GM19452 (cell line): ENCODE data around the gene WDR45.

ENCODE experiments used
- ATAC-seq: cut with Tn5 transposase; IDR thresholded peaks from one replicate; pipeline ENCODE4 v1.9.1; 2021; ENCODE audit not compliant: unreplicated experiment

Gene WDR45

GRCh38 chrX:49075347-49075746, 4.3 kb downstream of the WDR45 start:
- ATAC-seq: no peak

DNA sequence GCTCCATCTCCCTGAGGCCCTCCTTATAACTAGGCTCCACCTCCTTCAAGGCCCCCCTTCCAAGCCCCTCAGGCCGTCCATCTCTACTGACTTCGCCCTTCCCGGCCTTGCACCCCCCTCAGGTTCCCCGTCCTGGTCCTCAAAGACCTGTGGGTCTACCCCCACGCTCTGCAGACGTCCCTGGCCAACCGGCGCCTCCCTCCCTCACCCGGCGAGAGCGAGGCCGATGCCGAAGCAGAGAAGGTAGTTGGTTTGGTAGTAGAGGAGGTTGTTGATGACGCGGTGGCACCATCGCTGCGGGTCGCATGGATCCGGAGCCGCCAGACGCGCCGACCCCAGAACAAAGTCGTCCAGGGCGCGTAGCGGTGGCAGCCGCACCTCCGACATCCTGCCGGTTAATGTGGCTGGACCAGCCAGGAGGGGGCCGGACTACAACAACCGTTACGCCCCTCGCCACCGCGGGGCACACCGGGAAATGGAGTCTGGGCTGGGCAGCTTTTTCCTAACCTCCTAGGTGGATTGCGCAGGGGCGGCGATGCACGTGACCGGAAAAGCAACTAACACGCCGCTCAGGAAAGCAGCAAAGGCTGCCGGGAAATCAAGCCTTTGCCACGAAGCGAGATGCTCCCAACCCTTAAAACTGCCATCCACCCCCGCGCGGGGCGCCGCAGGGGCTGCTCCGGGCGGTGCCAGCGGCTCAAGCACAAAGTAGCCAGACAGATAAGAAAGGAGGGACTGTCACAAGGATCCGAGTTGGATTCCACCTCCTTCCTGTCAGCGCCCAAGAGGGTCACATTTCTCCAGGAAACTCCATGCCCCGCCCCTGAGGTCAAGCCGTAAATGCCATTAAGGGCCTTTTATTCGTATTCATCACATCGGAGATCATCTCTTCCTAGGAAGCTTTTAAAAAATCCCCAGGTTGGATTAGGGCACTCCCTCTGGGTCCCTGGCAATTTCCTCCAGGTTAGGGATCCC, 5.8 kb downstream of the WDR45 start, which contains the start of gene PRAF2:
Gene PRAF2, minus strand, starts transcription at position 402 of the 975 bp plus-strand sequence. Its CDS starts 15 bp downstream, at position 387.
- ATAC-seq: no peak

DNA sequence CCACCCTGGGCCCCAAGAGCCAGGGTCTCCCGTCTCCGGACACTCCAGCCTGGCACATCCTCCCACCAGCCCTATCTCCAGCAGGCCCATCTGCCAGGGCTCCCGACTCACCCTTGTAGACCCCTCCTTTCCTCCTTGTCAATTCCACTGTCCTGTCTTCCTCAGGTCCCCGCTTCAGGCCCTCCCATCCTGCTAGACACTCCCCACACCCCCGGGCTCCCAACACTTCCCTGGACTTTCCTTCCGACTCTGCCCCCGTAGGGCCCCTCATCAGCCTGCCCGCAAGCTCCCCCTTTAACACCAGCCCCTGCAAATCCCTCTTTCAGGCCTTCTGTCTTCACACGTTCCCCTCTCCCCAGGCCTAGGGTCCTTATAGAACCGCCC, 7.0 kb downstream of the WDR45 start:
- no peak for ATAC-seq

GRCh38 chrX:49071877-49072711, 7.6 kb downstream of the WDR45 start:
- no peak for ATAC-seq

DNA sequence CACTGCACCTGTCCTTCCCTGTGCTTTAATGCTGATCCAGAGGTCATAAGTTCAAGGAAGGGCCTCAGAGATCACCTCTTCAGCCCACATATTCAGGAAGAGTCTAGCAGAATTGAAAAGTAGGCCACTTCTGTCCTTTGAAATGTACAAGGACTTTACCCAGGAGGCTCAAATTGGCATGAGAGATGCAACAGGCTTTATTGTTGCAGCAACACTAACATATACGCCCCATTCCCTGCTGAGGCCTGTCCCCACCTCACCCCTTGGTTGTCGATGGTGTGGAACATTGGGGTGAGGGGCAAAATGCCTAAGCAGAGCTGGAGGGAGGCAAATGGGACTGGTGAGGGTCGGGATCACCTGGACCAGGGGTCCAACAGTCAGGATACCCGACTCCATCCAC, 8.7 kb downstream of the WDR45 start:
- ATAC-seq: no peak

DNA sequence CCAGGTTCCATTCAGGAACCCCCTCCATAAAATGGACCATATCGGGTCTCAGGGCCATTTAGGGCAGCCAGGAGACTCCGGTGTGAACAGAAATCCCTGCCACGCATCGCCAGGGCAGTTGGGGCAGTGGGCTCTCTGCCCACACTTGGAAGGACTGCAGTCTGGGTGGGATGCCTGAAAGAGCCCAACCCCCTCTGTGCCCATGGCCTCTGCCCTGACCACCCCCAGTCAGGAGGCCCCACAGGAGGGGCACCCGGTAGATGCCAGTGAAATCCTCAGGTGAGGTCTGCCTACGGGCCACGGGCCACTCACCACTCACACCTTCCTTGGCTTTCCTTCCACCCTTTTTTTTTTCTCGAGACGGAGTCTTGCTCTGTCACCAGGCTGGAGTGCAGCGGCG, 10.6 kb downstream of the WDR45 start:
- no peak for ATAC-seq

- ATAC-seq: no peak
These were observed 12.2 kb downstream of the WDR45 start for GRCh38 chrX:49067285-49068120.

- no peak for ATAC-seq
These were observed 13.0 kb downstream of the WDR45 start for GRCh38 chrX:49066690-49067089.

DNA sequence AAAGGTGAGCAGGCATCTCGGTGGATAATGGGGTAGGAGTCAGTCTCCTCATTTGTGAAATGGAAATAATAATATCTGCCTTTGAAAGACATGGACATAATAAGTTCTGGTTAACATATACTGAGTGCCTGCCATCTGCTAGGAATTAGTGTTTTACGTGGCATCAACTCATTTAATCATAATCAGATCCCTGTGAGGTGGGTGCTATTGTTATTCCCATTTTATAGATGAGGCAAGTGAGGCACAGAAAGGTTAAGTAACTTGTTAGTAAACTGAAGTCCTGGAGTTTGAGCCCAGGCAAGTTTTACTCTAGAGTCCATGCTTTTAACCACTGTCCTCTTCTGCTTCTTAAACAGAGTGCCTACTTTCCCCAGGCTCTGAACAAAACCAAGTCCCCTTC, 13.4 kb downstream of the WDR45 start:
- ATAC-seq: no peak

DNA sequence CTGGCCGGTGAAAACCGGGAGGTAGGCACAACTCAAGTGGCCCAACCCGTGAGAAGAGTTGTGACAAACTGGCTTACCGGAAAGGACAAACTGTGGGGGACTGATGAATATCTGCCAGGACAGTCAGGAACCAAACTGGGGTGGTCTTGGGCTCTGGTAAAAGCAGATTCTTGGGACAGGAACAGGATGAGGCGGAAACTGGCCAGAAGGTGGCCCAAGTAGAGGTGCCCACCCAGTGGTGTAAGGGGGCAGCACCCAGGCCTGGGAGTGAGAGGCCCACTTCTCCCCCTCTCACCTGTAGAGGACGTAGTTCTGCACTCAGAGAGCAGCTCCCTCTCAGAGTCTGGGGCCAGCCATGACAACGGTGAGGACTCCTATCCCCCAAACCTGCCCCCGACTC, 15.0 kb downstream of the WDR45 start:
- ATAC-seq: no peak

DNA sequence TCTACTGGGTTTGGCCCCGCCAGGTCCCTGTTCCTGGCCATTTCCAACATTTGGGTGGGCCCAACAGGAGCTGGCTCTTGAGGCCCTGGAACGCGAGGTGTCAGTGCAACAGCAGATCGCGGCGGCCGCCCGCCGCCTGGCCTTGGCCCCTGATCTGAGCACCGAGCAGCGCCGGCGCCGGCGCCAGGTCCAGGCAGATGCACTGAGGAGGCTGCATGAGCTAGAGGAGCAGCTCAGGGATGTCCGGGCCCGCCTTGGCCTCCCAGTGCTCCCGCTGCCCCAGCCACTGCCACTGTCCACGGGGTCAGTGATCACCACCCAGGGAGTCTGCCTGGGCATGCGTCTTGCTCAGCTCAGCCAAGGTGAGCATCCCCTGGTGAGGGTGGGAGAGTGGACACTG, 15.4 kb downstream of the WDR45 start:
- no peak for ATAC-seq

GRCh38 chrX:49063715-49064114, 16.0 kb downstream of the WDR45 start:
- no peak for ATAC-seq

DNA sequence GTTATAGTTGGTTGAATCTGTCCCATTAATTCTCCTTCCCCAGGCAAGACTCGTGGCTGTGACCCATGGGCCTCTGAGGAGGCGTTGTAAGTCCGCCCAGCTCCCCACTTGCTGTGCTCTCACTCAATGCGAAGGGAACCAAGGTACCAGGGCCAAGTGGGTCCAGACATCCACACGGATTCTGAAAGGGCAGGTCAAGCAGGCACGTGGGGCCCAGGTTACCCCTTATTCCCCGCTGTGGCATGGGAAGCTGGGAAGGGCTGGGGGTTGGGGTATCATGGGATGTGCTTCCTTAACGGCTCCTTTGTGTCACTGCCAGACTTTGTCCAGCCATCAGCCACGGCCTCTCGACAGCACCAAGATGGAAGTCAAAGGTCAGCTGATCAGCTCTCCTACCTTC, 17.8 kb downstream of the WDR45 start:
- no peak for ATAC-seq

GRCh38 chrX:49061490-49061889, 18.2 kb downstream of the WDR45 start:
- no peak for ATAC-seq

GRCh38 chrX:49060914-49061313, 18.8 kb downstream of the WDR45 start:
- ATAC-seq: no peak

DNA sequence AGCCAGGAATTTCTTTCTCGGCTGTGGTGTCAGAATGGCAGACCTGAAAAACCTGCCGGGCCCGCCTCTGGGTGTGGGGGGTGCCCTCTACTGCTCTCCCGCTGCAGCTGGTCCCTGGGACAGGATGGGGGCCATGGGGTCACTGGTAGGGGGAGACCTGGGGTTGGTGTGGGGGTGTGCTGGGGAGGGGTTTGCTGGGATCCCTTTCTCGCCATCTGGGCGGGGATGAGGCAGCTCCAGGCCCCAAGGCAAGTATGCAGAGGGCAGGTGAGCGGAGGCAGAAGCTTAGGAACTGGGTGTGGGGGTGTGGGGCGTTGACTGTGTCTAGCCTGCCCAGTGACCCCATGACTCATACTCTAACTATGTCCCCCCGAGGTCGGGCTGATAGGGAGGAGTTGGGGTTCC, 20.0 kb downstream of the WDR45 start:
- no peak for ATAC-seq

DNA sequence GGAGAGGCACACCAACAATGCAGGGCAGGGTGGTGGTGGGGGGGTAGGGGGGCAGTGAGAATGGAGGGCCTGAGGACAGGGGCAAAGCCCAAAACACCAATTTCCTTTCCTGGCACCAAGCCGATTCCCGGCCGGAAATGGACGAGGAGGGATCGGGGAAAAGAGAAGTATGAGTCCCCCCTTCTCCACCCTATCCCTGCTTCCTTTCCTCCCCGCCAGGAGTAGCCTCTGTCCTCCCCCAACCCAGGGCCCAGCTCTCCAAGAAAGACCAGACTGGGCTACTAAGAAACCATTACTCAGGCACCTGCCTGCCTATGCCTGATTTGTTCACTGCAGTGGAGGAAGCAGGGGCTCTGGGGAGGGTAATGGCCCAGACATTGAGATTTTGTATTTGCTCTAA, 20.5 kb downstream of the WDR45 start:
- no peak for ATAC-seq

DNA sequence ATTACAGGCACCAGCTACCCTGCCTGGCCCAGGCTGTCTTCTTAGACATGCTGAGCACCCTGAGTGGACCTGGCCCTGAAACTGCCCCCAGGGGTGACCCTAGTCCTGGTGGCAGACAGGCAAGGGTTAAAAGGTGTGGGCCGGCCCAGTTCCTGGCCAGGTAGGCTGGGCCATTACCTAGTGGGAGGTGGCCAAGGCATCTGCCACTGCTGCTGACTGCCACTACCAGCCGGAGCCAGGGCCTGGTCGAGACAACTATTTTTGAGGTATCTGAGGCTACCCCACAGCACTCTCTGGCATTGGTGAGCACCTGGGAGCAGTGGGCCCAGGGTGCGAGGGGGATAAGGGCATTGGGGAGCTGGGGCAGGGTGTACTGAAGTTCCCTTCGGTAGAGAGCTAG, 20.9 kb downstream of the WDR45 start, which contains the start of gene CCDC120:
Gene CCDC120, plus strand, starts transcription at position 206 of the 400 bp plus-strand sequence. CDS start 3,043 bp downstream, outside the sequence.
- ATAC-seq: no peak

GRCh38 chrX:49054073-49054762, 25.5 kb downstream of the WDR45 start:
- ATAC-seq: no peak
